HG03457 (cell line): ENCODE measurements around the gene MRPL39.
A peak's percentile ranks its signal among the peaks of the same experiment; 100 is the strongest.

Experiments
- ATAC-seq: cut with Tn5 transposase; IDR thresholded peaks from one replicate; pipeline ENCODE4 v1.9.1; 2021; ENCODE audit warnings: moderate number of reproducible peaks; ENCODE audit not compliant: unreplicated experiment

Gene MRPL39

GRCh38 chr21:25615880-25616279, 8.6 kb upstream of the MRPL39 start:
- ATAC-seq = no peak

GRCh38 chr21:25614441-25614840, 7.2 kb upstream of the MRPL39 start:
- no peak for ATAC-seq

- peak; percentile 73 for ATAC-seq
Measured at GRCh38 chr21:25608044-25608737, 910 bp upstream of the MRPL39 start.

DNA sequence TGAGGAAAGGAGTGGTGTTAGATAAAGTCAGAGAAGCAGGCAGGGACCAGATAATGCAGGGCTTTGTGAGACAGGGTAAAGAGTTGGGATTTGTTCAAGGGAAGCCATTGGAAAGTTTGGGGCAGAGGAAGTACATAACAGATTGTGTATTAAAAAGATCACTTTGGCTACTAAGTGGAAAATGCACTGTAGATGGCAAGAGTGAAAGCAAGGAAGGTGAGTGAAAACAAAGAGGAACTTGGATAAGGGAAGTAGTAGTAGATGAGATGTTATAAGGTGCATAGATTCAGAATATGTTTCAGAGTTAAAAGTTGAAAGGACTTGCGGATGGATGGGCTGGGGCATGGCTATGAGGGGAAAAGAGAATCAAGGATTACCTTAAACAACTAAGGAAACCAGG, 17.4 kb downstream of the MRPL39 start:
- no peak for ATAC-seq

DNA sequence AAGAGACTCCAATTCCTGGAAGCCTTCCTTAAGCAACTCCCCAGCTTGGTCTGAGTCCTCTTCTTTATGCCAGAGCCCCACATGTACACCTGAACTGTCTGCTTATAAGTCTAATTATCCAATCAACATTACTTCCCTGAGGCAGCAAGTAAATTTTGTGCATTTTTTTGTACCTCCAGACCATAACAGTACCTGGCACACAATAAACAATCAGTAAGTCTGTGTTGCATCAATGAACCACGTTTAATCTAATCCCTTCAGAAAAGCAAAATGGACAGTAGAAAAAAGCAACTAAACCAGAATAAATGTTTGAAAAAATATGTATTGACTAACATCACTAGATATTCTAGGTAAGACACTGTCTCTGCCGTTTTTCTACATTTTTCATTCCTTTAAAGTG, 20.5 kb downstream of the MRPL39 start:
- ATAC-seq = no peak

GRCh38 chr21:25586326-25586725, 21.0 kb downstream of the MRPL39 start:
- no peak for ATAC-seq

DNA sequence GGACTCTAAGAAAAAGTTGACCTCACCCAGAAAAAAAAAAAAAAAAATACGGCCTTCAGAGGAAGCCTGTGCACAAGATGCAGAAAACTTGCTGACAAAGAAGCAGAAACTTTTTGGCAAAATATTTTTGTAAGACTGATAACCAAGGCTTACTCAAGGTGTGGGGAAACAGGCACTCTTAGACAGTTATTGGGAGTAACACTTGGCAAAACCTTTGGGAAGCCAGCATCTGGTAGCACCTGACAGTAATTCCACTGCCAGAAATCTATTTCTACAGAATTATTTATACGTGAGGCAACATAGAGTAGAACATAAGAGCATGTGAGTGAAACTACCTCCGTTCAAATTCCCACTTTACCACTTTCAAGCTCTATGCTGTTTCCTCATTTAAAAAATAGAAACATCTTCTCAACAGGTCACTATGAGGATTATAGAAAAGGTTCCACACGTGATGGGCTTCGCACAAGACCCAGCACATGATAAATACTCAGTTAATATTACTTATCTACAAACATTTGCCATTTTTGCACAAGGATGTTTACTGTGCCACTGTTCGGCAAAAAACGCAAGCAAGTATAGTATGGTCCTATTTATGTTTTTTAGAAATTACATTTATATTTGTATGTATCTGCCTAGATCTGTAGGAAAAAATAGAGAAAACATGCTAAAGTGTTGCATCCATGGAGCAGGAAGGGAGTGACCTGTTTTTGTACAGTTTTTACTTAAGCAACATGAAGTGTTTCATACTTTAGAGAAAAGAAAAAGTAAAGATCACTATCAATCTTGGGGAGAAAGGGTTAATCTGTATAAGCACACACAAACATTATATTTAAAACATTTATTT, 22.2 kb downstream of the MRPL39 start:
- ATAC-seq = no peak

DNA sequence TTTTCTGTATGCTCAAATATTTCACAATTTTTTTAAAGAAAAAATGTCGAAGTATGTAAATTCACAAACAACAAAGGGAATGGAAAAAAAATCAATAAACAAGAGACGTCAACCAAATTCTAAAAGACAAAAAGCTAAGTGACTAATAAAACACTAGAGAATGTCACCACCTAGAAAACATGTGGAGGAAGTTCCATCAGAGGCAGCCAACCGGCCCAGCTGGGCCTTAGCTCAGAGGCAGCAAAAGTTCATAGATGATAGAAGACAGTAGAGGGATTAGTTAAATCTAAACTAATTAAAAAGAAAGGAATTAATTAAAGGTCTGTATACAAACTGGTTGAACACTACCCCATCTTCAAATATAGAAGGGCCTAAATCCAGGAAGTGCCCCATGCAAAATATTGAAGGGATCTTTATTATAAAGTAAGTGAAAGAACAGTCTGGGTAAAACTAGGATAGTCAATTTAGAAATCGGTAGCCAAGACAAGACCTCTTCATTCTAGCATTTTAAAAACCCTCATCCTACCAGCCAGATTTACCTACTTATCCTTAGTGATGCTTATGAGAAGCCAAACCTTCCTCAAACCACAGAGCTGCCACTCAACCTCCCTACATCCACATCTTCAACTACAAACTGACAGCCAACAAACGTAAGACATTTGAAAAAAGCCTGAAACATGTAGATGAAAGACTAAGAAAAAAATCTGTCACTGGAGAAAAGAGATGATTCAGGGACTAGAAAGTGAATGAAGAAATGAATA, 23.7 kb downstream of the MRPL39 start:
- no peak for ATAC-seq

DNA sequence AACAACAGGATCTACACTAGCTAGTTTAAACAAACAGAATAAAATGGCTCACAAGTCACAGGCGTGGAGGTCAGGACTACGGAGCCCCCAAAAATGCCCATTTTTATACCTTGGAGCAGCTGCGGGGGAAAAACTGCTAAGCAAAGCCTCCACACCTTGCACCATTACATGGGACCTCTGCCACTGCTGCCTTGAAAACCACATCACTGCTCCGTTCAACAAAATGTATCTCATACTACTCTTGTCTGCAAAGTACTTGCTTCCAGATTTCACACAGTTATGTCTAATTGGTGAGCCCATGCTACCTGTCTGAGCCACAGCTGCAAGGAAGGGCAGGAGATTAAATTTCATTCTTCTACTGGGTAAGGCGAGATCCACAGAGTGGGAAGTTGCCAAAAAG, 24.4 kb downstream of the MRPL39 start:
- no peak for ATAC-seq

GRCh38 chr21:25582164-25582790, 25.0 kb downstream of the MRPL39 start:
- no peak for ATAC-seq

DNA sequence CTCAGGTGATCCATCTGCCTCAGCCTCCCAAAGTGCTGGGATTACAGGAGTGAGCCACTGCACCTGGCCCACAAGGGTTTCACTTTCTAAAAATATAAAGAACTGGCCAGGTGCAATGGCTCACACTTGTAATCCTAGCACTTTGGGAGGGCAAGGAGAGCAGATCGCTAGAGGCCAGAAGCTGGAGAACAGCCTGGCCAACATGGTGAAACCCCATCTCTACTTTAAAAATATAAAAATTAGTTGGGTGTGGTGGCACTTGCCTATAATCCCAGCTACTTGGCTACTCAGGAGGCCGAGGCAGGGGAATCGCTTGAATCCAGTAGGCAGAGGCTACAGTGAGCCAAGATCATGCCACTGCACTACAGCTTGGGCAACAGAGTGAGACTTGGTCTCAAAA, 25.7 kb downstream of the MRPL39 start:
- ATAC-seq = no peak

- no peak for ATAC-seq
Measured at GRCh38 chr21:25580912-25581260, 26.4 kb downstream of the MRPL39 start.

DNA sequence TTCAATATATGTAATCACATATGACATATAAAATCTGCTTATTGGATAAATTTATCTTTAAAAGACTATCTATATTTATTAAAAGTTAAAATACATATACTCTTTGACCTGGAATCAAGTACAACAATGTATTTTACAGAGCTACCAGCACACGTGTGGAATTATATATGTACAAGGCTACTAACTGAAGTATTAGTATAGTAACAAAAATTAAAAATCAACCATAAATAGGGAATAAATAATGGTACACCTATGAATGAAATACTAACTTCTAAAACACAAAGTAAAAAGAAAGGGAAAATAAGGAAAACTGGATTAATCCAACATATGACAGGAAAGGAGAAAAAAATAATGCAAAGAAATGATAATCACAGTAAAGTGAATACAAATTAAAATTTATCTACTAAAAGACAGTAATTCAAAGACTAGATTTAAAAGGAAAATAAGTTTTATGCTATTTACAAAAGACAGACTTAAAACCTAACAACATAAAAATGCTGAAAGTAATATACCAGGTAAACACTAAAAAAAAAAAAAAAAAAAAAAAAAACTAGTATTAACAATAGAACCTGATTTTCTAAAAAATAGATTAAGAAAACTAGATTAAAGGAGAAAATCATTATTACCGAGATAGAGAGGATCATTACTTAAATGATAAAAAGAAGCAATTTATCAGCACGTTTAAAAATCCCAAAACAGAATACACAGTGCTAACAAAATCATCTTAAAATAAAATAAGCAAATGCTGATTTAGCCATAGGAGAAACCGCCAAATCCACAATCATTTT, 27.9 kb downstream of the MRPL39 start:
- no peak for ATAC-seq

DNA sequence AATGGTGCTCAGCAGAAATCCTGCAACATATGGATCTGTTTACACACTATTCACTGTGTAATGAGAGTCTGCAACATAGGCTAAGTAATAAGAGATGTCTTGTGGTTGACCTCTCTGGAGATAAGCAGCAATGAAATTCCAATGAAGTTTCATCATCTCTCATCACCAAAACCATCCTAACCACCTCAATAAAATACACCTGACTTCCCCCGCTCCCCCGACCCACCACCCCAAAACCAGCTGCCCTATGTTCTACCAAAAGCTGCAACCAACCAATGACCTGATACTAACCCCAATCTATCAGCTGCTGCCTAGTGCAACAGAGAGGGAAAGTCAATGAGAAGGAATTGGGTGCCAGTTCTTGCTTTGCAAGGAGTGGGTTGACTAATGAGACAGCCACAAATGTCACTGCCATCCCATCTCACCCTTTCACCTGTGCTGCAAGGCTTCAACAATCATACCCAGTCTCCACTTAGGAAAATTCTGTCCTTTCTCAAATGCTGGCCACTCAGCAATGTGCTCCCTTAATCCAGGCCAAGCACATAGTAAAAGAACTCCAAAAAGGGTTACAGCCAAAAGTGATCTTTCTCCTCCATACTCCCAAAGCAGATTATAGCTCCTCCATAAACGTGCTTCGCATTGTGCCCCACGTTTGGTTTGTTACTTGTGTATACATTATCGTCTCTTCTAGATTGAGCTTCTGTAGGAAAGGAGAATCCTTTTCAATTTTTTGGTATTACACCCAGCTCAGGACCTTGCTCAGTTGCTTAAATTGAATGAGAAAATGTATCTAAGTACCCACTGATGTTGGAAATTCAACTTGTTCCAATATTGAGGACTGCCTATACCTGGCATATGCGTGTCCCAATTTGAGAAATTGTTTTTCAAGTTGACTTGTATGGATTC, 29.0 kb downstream of the MRPL39 start:
- ATAC-seq = peak; percentile 30

DNA sequence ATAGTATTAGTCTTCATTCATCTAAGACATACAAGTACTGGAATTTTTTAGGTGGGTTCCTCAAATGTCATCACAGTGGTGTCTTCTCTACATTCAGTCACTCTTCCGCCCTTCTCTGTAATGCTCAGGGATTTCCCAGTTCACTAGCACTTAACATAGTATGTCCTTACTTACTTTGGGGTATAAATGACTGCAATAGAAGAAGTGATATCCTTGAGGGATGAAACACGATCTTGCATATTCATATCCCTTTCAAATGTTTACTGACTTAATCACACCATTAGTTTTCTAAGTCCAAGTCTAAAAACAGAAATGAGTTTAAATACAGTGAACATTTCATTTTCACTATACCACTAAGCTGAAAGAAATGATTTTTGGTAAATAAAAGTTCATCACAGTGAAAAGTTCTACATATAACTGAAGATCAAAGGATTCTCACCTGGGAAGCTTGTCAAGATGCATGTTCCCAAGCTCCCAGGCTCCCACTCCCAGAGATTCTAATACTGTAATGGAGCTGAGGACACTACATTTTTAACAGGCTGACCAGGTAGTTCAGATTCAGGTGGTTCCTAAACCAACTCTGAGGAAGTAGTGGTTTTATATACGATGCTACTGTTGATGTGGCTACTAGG, 29.7 kb downstream of the MRPL39 start:
- no peak for ATAC-seq

DNA sequence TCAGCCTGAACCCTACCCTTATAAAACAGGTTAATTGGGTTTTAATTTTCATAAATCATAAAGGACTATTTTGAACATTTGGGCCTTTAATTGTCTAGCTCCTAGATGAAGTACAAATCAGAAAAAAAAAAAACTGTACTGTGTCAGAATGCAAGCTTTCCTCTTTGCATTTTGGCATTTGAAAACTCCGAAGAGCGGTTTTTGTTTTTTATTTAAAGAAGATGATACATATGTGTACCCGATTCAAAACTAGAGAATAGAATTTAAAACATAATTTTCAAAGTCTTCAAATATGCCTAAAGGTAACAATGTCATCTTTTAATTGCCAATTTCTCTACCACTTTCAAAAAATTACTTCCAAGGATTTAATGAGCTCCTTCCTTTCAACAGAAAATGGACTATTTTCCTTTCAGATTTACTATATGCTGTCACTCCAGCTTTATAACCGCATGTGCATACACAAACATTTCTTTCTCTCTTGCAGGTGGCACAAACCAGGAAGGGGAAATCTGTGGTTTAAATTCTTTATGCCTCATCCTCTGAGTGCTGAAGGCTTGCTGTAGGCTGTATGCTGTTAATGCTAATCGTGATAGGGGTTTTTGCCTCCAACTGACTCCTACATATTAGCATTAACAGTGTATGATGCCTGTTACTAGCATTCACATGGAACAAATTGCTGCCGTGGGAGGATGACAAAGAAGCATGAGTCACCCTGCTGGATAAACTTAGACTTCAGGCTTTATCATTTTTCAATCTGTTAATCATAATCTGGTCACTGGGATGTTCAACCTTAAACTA, 33.7 kb downstream of the MRPL39 start:
- ATAC-seq = no peak

- ATAC-seq = peak; percentile 24
Measured at GRCh38 chr21:25572861-25573310, 34.4 kb downstream of the MRPL39 start.

DNA sequence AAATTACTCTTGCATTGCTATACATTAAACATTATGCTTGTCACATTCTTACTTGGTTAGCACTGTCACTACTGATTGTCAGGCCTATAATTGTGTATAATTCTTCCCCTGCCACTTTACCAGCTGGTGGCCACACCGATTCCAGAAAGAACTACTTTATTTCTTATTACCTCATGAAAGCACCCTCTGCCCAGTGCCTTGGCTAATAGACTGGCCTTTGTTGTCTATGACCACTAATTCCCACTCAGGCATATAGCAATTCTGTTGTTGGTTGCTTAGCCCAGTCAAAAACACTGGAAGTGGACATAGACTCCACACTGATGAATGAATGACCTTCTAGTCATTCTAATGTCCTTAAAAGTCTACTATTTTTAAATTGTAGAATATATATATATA, 35.6 kb downstream of the MRPL39 start:
- ATAC-seq = no peak
